B cell (primary cell): Measurements from ENCODE around the gene PIK3CB. TPM values are rescaled to one million over a fixed set of nuclear protein-coding genes. Genes with fewer than 3 reads are reported as not detected.

Experiments used
- ATAC-seq: fragments of 200-7000 bp; cut with Tn5 transposase; one replicate; pipeline ENCODE4 v1.10.0; 2021; ENCODE audit warnings: low read depth, mild to moderate bottlenecking, moderate number of reproducible peaks, moderate library complexity
- CTCF ChIA-PET: fragments of 350-600 bp; sonication (Branson Sonifier 250); formaldehyde crosslinking; loops from one replicate; lab custom pipeline; 2021; ENCODE audit warnings: antibody characterized with exemption, inconsistent platforms; lab: Charles Lee
- POLR2A ChIA-PET: fragments of 350-600 bp; sonication (Branson Sonifier 250); formaldehyde crosslinking; loops from one replicate; lab custom pipeline; 2021; ENCODE audit warnings: antibody characterized with exemption; lab: Charles Lee
- DNase-seq: peaks from one replicate; pipeline ENCODE4 v3.0.0; 2013
- H2AFZ ChIP-seq: 2 replicates; pipeline ENCODE4 v1.6.1; 2012; ENCODE audit warnings: mild to moderate bottlenecking, low read depth, low read length; ENCODE audit not compliant: insufficient read depth, poor library complexity, severe bottlenecking
- H3K27ac ChIP-seq, 2 donors: 1 replicate in 1 of 2; 2 replicates in 1 of 2; pipeline ENCODE4 v1.5.1; 2012 to 2013; ENCODE audit warnings: low read length in 2 of 2, mild to moderate bottlenecking in 2 of 2, moderate library complexity in 1 of 2
- H3K27me3 ChIP-seq, 4 experiments: fragments of 200-600 bp in 1 of 4; sonication (generic) in 1 of 4; replicated peaks in 1 of 4; 1 replicate in 2 of 4; 2 replicates in 2 of 4; pipeline versions ENCODE4 v1.6.1 to v1.7.0; 2013 to 2016; ENCODE audit warnings: low read length in 3 of 4, mild to moderate bottlenecking in 2 of 4, mixed read lengths in 1 of 4, moderate library complexity in 1 of 4; ENCODE audit not compliant: insufficient read depth in 4 of 4, control insufficient read depth in 3 of 4; ENCODE audit errors: control extremely low read depth in 1 of 4
- H3K36me3 ChIP-seq, 2 experiments: replicated peaks in 1 of 2; 1 replicate in 1 of 2; 2 replicates in 1 of 2; pipeline versions ENCODE4 v1.6.1 to v1.7.1; 2013; ENCODE audit warnings: low read length in 1 of 2; ENCODE audit not compliant: insufficient read depth in 2 of 2, control insufficient read depth in 1 of 2; ENCODE audit errors: control extremely low read depth in 1 of 2, extremely low read depth in 1 of 2
- H3K4me1 ChIP-seq, 2 donors: fragments of 200-600 bp in 1 of 2; sonication (generic) in 1 of 2; 1 replicate in 1 of 2; 2 replicates in 1 of 2; pipeline versions ENCODE4 v1.5.1 to v1.6.1; 2013 to 2017; ENCODE audit warnings: low read length in 2 of 2; ENCODE audit not compliant: control insufficient read depth in 2 of 2, insufficient read depth in 2 of 2
- H3K4me2 ChIP-seq: replicated peaks from 2 replicates; pipeline ENCODE3; 2012; ENCODE audit warnings: mild to moderate bottlenecking, low read depth, low read length; ENCODE audit not compliant: poor library complexity, severe bottlenecking
- H3K4me3 ChIP-seq, 5 experiments: fragments of 200-600 bp in 1 of 5; sonication (generic) in 1 of 5; 1 replicate in 3 of 5; 2 replicates in 2 of 5; pipeline versions ENCODE4 v1.5.1 to v1.7.0; 2011 to 2016; ENCODE audit warnings: low read length in 4 of 5, mild to moderate bottlenecking in 4 of 5, low read depth in 2 of 5, control low read depth in 1 of 5, moderate library complexity in 1 of 5; ENCODE audit not compliant: insufficient read depth in 1 of 5; ENCODE audit errors: control extremely low read depth in 1 of 5, extremely low read depth in 1 of 5
- H3K79me2 ChIP-seq: fragments of 200-600 bp; sonication (generic); one replicate; pipeline ENCODE4 v1.6.0; 2016; ENCODE audit warnings: low read length; ENCODE audit not compliant: control insufficient read depth, insufficient read depth
- H3K9ac ChIP-seq: fragments of 200-600 bp; sonication (generic); 2 replicates; pipeline ENCODE4 v1.6.1; 2017; ENCODE audit warnings: mild to moderate bottlenecking, low read length, moderate library complexity
- H3K9me3 ChIP-seq, 3 donors: one replicate each; pipeline versions ENCODE4 v1.6.1 to v1.7.1; 2013; ENCODE audit warnings: low read length in 2 of 3; ENCODE audit not compliant: control insufficient read depth in 2 of 3, insufficient read depth in 1 of 3; ENCODE audit errors: control extremely low read depth in 1 of 3
- H4K20me1 ChIP-seq: 2 replicates; pipeline ENCODE4 v1.6.0; 2012; ENCODE audit warnings: mild to moderate bottlenecking, low read length; ENCODE audit not compliant: insufficient read depth, control insufficient read depth, poor library complexity, severe bottlenecking
- H3K27ac Mint-ChIP-seq: one replicate; pipeline ENCODE4 v1.8.0; 2021; ENCODE audit warnings: mixed read lengths
- H3K27me3 Mint-ChIP-seq: one replicate; pipeline ENCODE4 v1.8.0; 2021; ENCODE audit warnings: mixed read lengths
- H3K4me1 Mint-ChIP-seq: one replicate; pipeline ENCODE4 v1.8.0; 2021; ENCODE audit warnings: mixed read lengths
- H3K4me3 Mint-ChIP-seq: one replicate; pipeline ENCODE4 v1.8.0; 2021; ENCODE audit warnings: mixed read lengths
- H3K9me3 Mint-ChIP-seq: one replicate; pipeline ENCODE4 v1.8.0; 2022; ENCODE audit warnings: mixed read lengths; ENCODE audit not compliant: insufficient read depth
- CTCF ChIP-seq: fragments of 200-600 bp; IDR thresholded peaks from one replicate; pipeline ENCODE4 v1.8.0; 2022; ENCODE audit warnings: antibody characterized with exemption, mild to moderate bottlenecking
- EZH2 ChIP-seq: IDR thresholded peaks from 2 replicates; pipeline ENCODE4 v1.6.1; 2012; ENCODE audit warnings: borderline replicate concordance, low read depth, mild to moderate bottlenecking, moderate library complexity, low read length; ENCODE audit not compliant: insufficient read depth, poor library complexity, severe bottlenecking
- WGBS: methylation state at CpG from one replicate; pipeline ENCODE4 v1.1.5; 2013; ENCODE audit warnings: missing lambda C conversion rate; ENCODE audit not compliant: insufficient coverage; 5-methylcytosine and 5-hydroxymethylcytosine counted together
- intact Hi-C: fragments of 100-400 bp; cut with micrococcal nuclease; formaldehyde crosslinking; loops from one replicate; pipeline ENCODE4 v1.10.0; 2022
- polyA plus RNA-seq: library from polyadenylated mRNA; depleted of rRNA; stranded (reverse); fragments of >200 nt; gene quantifications from 2 replicates; pipeline ENCODE4 v1.2.3, GENCODE V29; 2012
- total RNA-seq, 2 donors: library from RNA; stranded (reverse); fragments of 120-200 nt in 1 of 2; gene quantifications; 1 replicate in 1 of 2; 2 replicates in 1 of 2; pipeline versions ENCODE4 v1.2.3 to v1.2.4, GENCODE V29; 2013 to 2022

The PIK3CB gene
- total and polyA plus RNA-seq, 2 donors (not counting 1 experiment from before 2014, with no cell fraction given) = 3.6 to 29.4 TPM

- Histone ChIP-seq H2AFZ (no peak overlapping the region), H4K20me1 (no peaks in the 10 kb centered on the region), H3K4me1 (no peaks in the 10 kb centered on the region), H3K9me3 (no peaks in the 10 kb centered on the region), H3K4me2 (no peak overlapping the region), H3K9ac (no peak overlapping the region), H3K27me3 (no peaks in the 10 kb centered on the region), H3K4me3 (no peak overlapping the region), H3K79me2 (no peaks in the 10 kb centered on the region), H3K27ac (no peak overlapping the region), H3K36me3 (peaks cover 1 to 3% of the 10 kb centered on the region in 2 experiments)
- CTCF ChIA-PET = interaction anchor here (0.7 to 9.7 kb wide), 3 partner anchors 15 to 227 kb away, joined by 3 to 82 read pairs (median 3); no protein-coding TSS in a partner anchor
- Mint-ChIP-seq H3K4me1 (no peaks in the 10 kb centered on the region), H3K27me3 (no peaks in the 10 kb centered on the region), H3K9me3 (no peaks in the 10 kb centered on the region), H3K4me3 (no peak overlapping the region), H3K27ac (no peak overlapping the region)
- ATAC-seq (no peak), DNase-seq (no peak)
- TF ChIP-seq CTCF (no peak), EZH2 (no peak)
- WGBS = no CpG with 5 or more reads among the region's 1 CpG
- POLR2A ChIA-PET = no interaction called here
- intact Hi-C loops = no loop called here
These were observed 137.9 kb downstream of the PIK3CB start for GRCh38 chr3:138696666-138697370.

GRCh38 chr3:138694287-138695007 is 140.3 kb downstream of the PIK3CB start:
- no peaks in the 10 kb centered on the region for H3K79me2 ChIP-seq
- intact Hi-C loops = no loop called here
- no peak overlapping the region for H3K27ac Mint-ChIP-seq
- ATAC-seq = no peak
- ChIA-PET CTCF (interaction anchor here (0.9 to 9.7 kb wide), 4 partner anchors 8 to 229 kb away, joined by 3 to 82 read pairs (median 6); no protein-coding TSS in a partner anchor), POLR2A (no interaction called here)
- H3K4me1 Mint-ChIP-seq = no peaks in the 10 kb centered on the region
- H4K20me1 ChIP-seq = no peaks in the 10 kb centered on the region
- no peaks in the 10 kb centered on the region for H3K9me3 Mint-ChIP-seq
- 100% methylated on average over 4 of the region's 8 CpGs for WGBS
- no peak for TF ChIP-seq EZH2
- no peak for TF ChIP-seq CTCF
- H3K9ac ChIP-seq = no peak overlapping the region
- no peaks in the 10 kb centered on the region for H3K27me3 ChIP-seq
- no peak overlapping the region for H3K4me3 ChIP-seq
- no peak overlapping the region for H3K4me2 ChIP-seq
- H3K4me1 ChIP-seq = no peaks in the 10 kb centered on the region
- H3K4me3 Mint-ChIP-seq = no peak overlapping the region
- no peak overlapping the region for H3K27ac ChIP-seq
- no peak overlapping the region for H2AFZ ChIP-seq
- no peaks in the 10 kb centered on the region for H3K27me3 Mint-ChIP-seq
- H3K9me3 ChIP-seq = no peaks in the 10 kb centered on the region
- H3K36me3 ChIP-seq = peaks cover 1 to 3% of the 10 kb centered on the region in 2 experiments
- DNase-seq = no peak
